Mononuclear cell (primary cell): ENCODE results near the gene WBP11. TPM values are rescaled to one million over a fixed set of nuclear protein-coding genes. Genes with fewer than 3 reads are reported as not detected.

Experiments
- H3K27me3 ChIP-seq: 2 replicates; pipeline ENCODE4 v1.6.0; 2011; ENCODE audit warnings: low read length, control low read depth; ENCODE audit not compliant: insufficient read depth
- H3K4me1 ChIP-seq: 2 replicates; pipeline ENCODE4 v1.5.1; 2011; ENCODE audit warnings: mild to moderate bottlenecking, low read length, control low read depth; ENCODE audit not compliant: insufficient read depth
- H3K4me3 ChIP-seq: 2 replicates; pipeline ENCODE4 v1.5.1; 2011; ENCODE audit warnings: mild to moderate bottlenecking, low read length, moderate library complexity
- H3K9me3 ChIP-seq: 2 replicates; pipeline ENCODE4 v1.5.1; 2011; ENCODE audit warnings: low read depth, mild to moderate bottlenecking, control low read depth, low read length
- total RNA-seq: library from RNA; depleted of rRNA; stranded (reverse); fragments of >200 nt; gene quantifications from one replicate; pipeline ENCODE4 v1.2.3, GENCODE V29; 2012

The WBP11 gene
- total RNA-seq, 1 donor = 77.8 TPM

DNA sequence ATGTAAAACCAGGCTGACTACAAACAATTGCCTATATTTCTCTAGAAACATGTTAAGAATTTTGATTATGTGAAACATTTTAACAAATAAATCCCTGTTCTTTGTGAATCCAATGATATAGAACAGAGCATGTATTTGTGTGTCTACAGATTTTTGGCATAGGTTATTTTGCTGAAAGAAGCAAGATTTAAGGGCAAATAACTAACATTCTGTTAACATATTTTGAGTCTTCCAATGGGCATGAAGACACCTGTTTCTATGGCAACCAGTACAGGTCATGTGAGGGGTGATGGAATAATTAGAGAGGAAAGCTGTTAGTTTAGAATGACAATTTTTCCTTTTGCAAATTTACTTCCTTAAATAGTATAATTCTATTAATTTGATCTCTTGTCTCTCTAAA lies 31.2 kb upstream of the WBP11 start:
- Histone ChIP-seq H3K27me3 (peaks cover 12% of the 10 kb centered on the region), H3K4me3 (no peak overlapping the region), H3K4me1 (no peaks in the 10 kb centered on the region), H3K9me3 (no peaks in the 10 kb centered on the region)

DNA sequence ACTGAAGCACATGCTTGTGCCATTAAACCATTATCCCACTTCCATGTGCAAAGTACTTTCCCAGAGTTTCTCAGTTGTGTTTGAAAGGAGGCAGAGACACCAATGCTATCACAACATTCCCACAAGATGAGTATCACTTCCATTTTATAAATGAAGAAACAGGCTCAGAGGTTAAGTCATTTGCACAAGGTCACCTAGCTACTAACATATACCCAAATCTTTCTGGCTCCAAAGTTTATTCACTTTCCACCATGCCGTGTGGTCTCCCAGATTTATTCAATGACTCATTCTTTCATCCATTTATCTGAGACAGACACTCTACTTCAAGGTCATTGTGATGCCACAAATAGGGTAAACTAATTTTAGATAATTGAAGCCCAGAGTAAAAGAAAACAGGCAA lies 30.7 kb upstream of the WBP11 start:
- no peaks in the 10 kb centered on the region for H3K9me3 ChIP-seq

DNA sequence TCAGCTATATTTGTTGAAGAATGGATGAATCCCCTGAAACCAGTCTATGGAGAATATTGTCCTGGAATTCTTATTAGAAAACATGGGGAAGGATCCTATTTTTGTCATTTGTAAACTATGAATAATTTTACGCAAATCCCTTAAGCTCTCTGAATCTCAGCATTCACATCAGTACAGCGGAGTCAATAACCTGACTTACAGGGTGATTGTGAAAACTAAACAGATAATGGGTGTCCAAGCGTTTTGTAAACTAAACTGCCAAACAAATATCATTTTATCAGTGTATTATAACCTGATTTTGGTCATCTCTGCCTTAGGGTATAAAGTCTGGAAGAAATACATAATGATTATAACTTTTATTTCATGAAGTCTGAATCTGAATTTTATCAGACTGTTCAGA lies 30.1 kb upstream of the WBP11 start:
- no peak overlapping the region for H3K4me3 ChIP-seq
- H3K27me3 ChIP-seq = peaks cover 7% of the 10 kb centered on the region
- no peaks in the 10 kb centered on the region for H3K9me3 ChIP-seq
- H3K4me1 ChIP-seq = no peaks in the 10 kb centered on the region

More for the DNA sequence above, 30.7 kb upstream of the WBP11 start:
- H3K4me1 ChIP-seq = no peaks in the 10 kb centered on the region
- H3K4me3 ChIP-seq = no peak overlapping the region
- H3K27me3 ChIP-seq = peaks cover 7% of the 10 kb centered on the region

DNA sequence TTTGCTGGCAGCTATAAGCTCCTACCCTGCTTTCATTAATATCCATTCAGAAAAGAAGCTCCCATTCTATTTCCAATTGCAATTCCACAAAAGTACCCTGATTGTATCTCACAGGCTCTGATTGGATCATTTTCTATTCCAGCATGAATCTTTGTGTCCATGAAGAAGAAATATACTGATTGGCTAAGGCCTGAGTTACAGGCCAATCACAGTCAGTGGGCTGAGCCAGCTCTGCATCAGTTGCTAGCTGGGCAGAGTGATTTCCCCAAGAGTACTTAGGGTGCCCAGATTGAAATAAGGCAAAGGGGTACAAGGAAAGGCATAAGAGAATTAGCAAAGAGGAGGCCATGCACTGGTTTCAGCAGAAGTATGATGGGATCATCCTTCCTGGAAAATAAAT lies 25.6 kb upstream of the WBP11 start:
- Histone ChIP-seq H3K27me3 (no peaks in the 10 kb centered on the region), H3K4me1 (no peaks in the 10 kb centered on the region)

DNA sequence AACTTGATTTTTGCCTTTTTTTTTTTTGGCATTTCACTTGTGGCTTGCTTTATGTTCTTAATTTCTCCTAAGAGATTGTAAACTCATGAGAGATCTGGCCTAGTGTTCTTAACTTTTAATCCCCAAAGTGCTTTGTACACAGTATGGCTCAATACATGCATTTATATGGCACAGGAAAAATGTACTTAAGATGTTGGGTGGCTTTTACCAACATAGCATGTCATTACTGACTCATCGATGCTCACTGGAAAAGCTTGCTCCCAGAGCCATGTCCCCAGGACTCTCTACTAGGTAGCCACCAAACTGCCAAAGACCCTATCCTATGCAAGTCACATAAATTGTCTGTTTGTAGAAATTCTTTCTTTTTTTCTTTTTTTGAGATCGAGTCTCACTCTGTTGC lies 23.8 kb upstream of the WBP11 start:
- H3K27me3 ChIP-seq = no peaks in the 10 kb centered on the region
- no peaks in the 10 kb centered on the region for H3K4me1 ChIP-seq
- H3K9me3 ChIP-seq = no peaks in the 10 kb centered on the region
- no peak overlapping the region for H3K4me3 ChIP-seq

More for the DNA sequence above, 25.6 kb upstream of the WBP11 start:
- Histone ChIP-seq H3K4me3 (no peak overlapping the region), H3K9me3 (no peaks in the 10 kb centered on the region)

DNA sequence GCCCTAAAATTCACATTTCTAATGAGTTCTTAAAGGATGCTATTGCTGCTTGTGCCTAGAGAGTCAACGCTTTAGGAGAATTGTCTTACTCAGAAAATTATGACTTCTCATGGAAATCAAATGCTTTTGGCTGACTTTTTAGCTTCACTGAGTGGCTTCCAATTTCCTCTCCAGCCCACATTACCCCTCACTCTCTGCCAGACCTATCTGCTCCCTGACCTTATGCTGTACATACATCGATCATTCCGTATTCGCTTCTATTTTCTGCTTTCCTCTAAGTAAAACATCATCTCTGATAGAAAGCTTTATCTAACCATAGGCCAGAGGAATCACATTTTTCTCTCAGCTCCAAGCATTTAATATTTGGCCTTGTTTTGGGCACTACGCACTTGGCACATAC lies 23.2 kb upstream of the WBP11 start:
- Histone ChIP-seq H3K4me1 (no peaks in the 10 kb centered on the region), H3K9me3 (no peaks in the 10 kb centered on the region), H3K4me3 (no peak overlapping the region), H3K27me3 (no peaks in the 10 kb centered on the region)

DNA sequence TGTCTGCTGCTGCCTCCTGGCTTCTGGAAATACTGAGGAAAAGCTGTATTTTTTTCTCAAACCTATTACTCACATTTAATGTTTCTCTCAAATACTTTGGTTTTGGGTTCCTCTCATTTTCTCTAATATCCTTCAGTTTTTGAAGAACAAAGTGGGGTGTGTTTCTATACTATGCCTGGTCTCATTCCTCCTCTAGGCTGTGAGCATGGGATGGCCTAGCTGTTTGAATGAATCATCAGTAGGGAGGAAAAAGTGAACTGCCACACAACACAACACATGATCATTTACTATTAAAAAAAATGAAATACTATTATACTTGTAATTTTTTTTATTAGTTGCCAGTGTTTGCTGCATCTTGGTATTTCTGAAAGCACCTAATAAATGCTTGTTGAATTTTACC lies 22.0 kb upstream of the WBP11 start:
- Histone ChIP-seq H3K27me3 (no peaks in the 10 kb centered on the region), H3K9me3 (no peaks in the 10 kb centered on the region), H3K4me1 (no peaks in the 10 kb centered on the region), H3K4me3 (no peak overlapping the region)

DNA sequence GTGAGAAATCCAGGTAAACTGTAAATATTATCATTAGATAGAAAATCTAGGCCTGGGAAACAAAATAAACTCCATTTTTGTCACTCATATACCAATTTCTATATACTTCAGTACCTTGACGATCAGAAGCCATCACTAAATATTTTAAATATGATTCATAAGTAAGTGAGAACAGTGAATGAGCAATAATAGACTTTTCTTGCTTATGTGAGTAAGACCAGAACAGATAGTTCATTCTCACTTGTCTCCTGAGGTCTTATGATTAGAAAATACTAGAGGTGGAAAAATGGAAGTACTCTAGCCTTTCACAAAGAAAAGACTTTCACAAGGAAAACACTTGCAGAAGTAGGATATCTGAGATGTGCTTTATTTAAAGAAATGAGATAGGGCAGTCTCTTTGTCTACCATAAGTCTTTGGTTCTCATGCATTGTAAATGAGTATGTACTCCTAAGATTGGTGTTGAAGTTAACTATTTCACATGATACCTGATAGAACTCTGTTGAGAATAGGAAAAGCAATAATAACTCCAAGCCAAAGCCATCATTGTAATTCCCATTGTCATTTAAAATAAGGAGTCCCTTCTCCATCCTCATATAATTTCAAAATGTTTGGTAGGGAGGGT lies 20.8 kb upstream of the WBP11 start:
- no peaks in the 10 kb centered on the region for H3K9me3 ChIP-seq
- no peaks in the 10 kb centered on the region for H3K4me1 ChIP-seq
- no peaks in the 10 kb centered on the region for H3K27me3 ChIP-seq
- no peak overlapping the region for H3K4me3 ChIP-seq

DNA sequence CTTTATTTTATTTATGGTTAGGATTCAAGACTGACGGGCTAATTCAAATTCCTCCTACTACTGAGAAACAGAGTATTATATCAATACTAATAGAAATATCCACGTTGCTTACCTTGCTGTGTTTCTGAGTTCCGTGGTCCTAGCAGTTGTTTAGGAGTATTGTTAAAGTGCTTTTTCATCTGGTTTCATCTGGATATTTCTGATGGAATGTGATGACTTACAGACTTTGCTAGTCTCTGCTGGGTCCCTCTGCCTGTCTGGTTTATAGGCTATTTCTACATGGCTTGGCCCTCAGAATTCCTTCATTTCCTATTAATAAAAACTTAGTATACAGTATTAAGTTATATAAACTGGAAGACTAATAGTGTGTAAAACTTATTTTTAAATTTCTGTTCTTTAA lies 10.7 kb upstream of the WBP11 start, which contains the start of gene SMCO3:
Gene SMCO3 (minus strand): TSS at position 169 of the 400 bp plus-strand sequence. CDS start 7,502 bp downstream, outside the sequence.
- no peaks in the 10 kb centered on the region for H3K9me3 ChIP-seq
- H3K27me3 ChIP-seq = no peaks in the 10 kb centered on the region
- H3K4me3 ChIP-seq = no peak within 1 kb of the TSS
- peaks cover 4% of the 10 kb centered on the region for H3K4me1 ChIP-seq

DNA sequence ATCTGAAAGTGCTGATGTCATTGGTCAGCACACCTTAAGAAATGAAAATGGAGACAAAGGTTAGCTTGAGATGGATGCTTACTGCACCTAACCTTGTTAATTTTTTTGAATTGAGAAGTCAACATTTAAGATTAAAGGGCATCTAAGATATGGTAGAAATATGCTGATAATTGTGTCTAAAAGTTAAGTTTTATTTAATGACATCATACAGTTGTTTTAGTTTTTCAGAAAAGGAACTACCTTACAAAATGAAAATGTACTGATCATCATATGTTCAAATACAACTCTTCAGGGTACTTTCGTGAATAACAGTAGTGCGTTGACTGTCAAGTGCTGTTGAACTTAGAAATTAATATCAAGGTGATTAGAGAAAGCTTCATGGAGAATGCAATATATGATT lies 8.2 kb upstream of the WBP11 start:
- H3K9me3 ChIP-seq = no peaks in the 10 kb centered on the region
- peaks cover 4% of the 10 kb centered on the region for H3K4me1 ChIP-seq
- no peaks in the 10 kb centered on the region for H3K27me3 ChIP-seq
- H3K4me3 ChIP-seq = no peak overlapping the region

DNA sequence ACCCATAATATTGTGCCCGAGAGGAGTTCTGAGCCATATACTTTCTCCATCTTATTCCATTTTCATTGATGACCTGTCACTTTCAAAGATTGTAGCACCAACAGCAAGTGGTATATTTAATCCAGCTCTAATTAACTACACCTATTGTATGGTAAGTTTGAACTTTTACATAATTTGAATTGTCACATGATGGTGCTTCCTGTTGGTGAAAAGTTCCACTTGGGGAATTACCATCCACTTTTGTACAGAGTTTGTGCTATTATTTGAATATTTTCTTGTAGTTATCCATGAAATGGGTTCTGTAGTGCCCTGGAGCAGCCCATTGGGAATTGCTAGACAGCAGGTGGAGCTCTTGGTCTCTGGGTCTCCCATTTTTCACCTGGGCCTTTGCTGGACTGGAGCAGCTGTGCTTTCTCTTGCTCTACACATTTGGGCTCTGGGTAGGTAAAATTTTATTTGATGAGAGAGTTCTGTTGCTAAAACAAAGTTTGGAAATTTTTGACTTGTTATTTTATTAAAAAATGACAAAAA lies 7.7 kb upstream of the WBP11 start:
- H3K4me3 ChIP-seq = no peak overlapping the region
- no peaks in the 10 kb centered on the region for H3K9me3 ChIP-seq
- peaks cover 4% of the 10 kb centered on the region for H3K4me1 ChIP-seq
- H3K27me3 ChIP-seq = no peaks in the 10 kb centered on the region

DNA sequence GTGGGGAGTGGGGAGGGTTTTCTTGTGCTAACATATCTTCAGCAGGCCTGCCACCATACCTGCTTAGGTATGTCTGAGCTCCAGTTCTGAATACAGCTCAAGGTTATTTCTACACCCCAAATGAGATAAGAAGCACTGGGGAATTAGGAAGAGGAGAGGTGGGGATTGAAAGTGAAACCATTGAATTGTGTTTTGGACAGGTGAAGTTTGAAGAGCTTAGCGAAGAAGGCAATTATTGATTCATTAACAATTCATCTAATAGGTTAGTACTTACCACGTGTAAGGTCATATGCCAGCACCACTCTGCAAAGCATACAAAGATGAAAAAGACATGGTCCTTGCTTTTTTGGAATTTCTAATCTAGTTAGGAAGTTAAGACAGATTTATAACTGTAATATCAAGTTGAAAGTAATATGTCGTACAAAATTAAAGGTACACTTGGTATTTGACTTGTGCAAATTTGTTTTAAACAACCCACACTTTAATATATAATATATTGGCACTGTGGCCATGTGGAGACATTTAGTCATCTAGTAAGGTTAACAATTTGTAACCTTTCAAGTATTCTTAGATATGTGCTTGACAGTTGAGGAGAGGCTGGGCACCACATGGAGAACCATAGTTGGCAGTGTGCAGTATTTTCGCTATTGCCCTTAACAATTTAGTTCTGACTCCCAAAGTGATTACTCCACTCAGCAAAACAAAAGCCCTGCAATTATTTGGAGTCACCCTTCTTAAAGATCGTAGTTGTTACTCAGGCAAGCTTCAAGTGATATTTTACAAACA lies 7.1 kb upstream of the WBP11 start:
- no peak overlapping the region for H3K4me3 ChIP-seq
- peaks cover 4% of the 10 kb centered on the region for H3K4me1 ChIP-seq
- no peaks in the 10 kb centered on the region for H3K9me3 ChIP-seq
- H3K27me3 ChIP-seq = no peaks in the 10 kb centered on the region

DNA sequence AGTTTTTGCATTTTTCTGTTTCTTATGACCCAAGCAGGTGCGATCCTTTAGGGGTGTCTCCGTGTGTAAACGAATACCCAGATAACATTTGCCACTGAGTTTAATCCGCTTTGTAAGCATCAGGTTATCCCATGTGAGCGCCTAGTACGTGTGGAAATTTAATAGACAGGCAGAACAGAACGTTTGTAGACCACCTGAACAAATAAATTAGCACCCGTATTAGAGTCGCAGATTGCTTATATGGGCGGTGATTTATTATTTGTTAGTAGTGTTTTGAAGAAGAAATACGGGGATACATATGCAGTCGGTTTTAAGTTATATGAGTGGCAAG lies 517 bp upstream of the WBP11 start:
- no peaks in the 10 kb centered on the region for H3K27me3 ChIP-seq
- H3K4me3 ChIP-seq = peak overlapping the region; percentile 79

DNA sequence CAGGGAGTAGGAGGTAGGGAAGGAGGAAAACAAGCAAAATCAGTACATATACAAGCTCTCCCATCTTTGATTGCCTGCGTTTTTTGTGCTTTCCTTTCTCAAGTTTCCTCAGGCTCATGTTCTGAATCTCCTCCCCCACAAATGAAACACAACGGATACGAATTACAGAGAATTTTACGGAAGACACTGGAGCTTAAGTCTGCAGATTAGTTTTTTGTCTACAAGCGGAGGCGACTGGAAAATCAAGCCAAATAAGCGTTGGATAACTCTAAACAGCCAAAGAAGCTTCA lies 612 bp downstream of the WBP11 start:
- H3K27me3 ChIP-seq = no peaks in the 10 kb centered on the region
- H3K4me1 ChIP-seq = peaks cover 11% of the 10 kb centered on the region
- no peaks in the 10 kb centered on the region for H3K9me3 ChIP-seq
- H3K4me3 ChIP-seq = peak overlapping the region; percentile 79

More for the DNA sequence above, 517 bp upstream of the WBP11 start:
- peaks cover 11% of the 10 kb centered on the region for H3K4me1 ChIP-seq
- no peaks in the 10 kb centered on the region for H3K9me3 ChIP-seq

DNA sequence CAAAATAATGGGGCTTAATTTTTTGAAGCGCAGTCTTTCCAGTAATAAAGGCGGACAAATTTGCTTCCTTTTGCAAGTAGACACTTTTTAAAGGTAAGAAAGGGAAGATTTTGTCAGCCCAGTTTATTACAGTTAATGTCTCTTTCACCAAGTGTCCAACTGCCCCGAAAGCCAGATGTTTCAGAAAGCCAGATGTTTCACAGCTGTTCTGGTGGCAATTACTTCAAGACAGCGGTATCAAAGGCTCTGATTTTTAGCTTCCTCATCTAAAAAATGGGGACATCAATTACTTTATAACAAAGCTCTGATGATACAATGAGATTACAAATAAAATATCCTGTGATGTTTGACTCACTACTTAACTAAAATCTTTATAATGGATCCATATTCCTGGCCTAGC lies 1.0 kb downstream of the WBP11 start:
- Histone ChIP-seq H3K9me3 (no peaks in the 10 kb centered on the region), H3K4me1 (peaks cover 11% of the 10 kb centered on the region), H3K4me3 (peak overlapping the region; percentile 79), H3K27me3 (no peaks in the 10 kb centered on the region)

DNA sequence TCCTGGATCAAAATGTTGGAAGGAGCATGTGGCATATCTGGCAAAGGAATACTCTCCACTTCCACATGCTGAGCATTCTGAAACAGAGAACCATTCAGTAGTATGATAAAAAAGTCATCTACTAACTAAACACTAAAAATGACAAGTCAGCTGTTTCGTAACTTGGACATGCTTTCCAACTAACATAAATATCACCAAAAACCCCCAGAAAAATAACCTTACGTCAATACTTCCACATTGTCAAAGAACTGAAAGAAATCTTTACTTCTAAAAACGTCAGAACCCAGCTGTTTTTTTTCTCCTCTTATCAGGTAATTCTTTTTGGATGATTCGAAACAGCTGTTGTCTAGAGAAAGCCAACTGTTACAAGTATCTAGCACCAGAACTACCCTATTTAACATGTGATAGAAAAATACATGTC lies 8.2 kb downstream of the WBP11 start:
- no peaks in the 10 kb centered on the region for H3K9me3 ChIP-seq
- no peaks in the 10 kb centered on the region for H3K4me1 ChIP-seq
- no peaks in the 10 kb centered on the region for H3K27me3 ChIP-seq
- no peak overlapping the region for H3K4me3 ChIP-seq
